SK-N-SH (cell line): ENCODE data around the gene RCOR1. TPM values are rescaled to one million over a fixed set of nuclear protein-coding genes. Genes with fewer than 3 reads are reported as not detected.

ENCODE experiments used
- CTCF ChIA-PET: fragments of 300-600, 350-600 bp; formaldehyde crosslinking; extraction: SDS; loops from one replicate; lab custom pipeline; 2021; lab: Yijun Ruan, JAX
- POLR2A ChIA-PET: fragments of 350-600 bp; sonication (Branson Sonifier 250); formaldehyde crosslinking; extraction: SDS; loops from one replicate; lab custom pipeline; 2020; ENCODE audit warnings: antibody characterized with exemption, inconsistent platforms; lab: Yijun Ruan, JAX
- DNase-seq: peaks from one replicate; pipeline ENCODE4 v3.0.0; 2012
- H2AFZ ChIP-seq: fragments of 200-600 bp; sonication (generic); 2 replicates; pipeline ENCODE4 v1.8.1; 2016; ENCODE audit warnings: antibody characterized with exemption, mild to moderate bottlenecking, low read depth
- H3F3A ChIP-seq: fragments of 200-600 bp; sonication (generic); replicated peaks from 2 replicates; pipeline ENCODE3; 2016; ENCODE audit warnings: antibody characterized with exemption, mild to moderate bottlenecking; ENCODE audit not compliant: insufficient read depth
- H3K27ac ChIP-seq, 2 experiments: fragments of 200-500 bp in 1 of 2; fragments of 200-600 bp in 1 of 2; sonication (Bioruptor generic) in 1 of 2; sonication (generic), shearing (Covaris generic) in 1 of 2; 2 replicates each; pipeline versions ENCODE4 v1.5.1 to v1.6.1; 2014 to 2016; ENCODE audit warnings: low read depth in 2 of 2, inconsistent platforms in 1 of 2, low read length in 1 of 2, mild to moderate bottlenecking in 1 of 2, mixed read lengths in 1 of 2
- H3K27me3 ChIP-seq: fragments of 200-600 bp; sonication (generic), shearing (Covaris generic); 2 replicates; pipeline ENCODE4 v1.6.1; 2016; ENCODE audit warnings: mixed run types; ENCODE audit not compliant: insufficient read depth
- H3K36me3 ChIP-seq, 2 experiments: fragments of 200-500 bp in 1 of 2; fragments of 200-600 bp in 1 of 2; sonication (Bioruptor generic) in 1 of 2; sonication (generic) in 1 of 2; replicated peaks in 1 of 2; 2 replicates each; pipeline versions ENCODE3 to v1.5.1; 2014 to 2016; ENCODE audit warnings: low read length in 1 of 2, mild to moderate bottlenecking in 1 of 2; ENCODE audit not compliant: insufficient read depth in 2 of 2, control insufficient read depth in 1 of 2
- H3K4me1 ChIP-seq, 2 experiments: fragments of 200-500 bp in 1 of 2; fragments of 200-600 bp in 1 of 2; sonication (Bioruptor generic) in 1 of 2; sonication (generic), shearing (Covaris generic) in 1 of 2; 2 replicates each; pipeline versions ENCODE4 v1.5.1 to v1.6.1; 2014 to 2016; ENCODE audit warnings: low read depth in 1 of 2, low read length in 1 of 2, mixed run types in 1 of 2; ENCODE audit not compliant: insufficient read depth in 2 of 2, control insufficient read depth in 1 of 2
- H3K4me2 ChIP-seq: fragments of 200-600 bp; sonication (generic), shearing (Covaris generic); 2 replicates; pipeline ENCODE4 v1.6.1; 2017; ENCODE audit warnings: mixed run types
- H3K4me3 ChIP-seq, 2 experiments: fragments of 200-500 bp in 1 of 2; fragments of 200-600 bp in 1 of 2; sonication (Bioruptor generic) in 1 of 2; sonication (generic), shearing (Covaris generic) in 1 of 2; 2 replicates each; pipeline versions ENCODE4 v1.5.1 to v1.8.1; 2014 to 2016; ENCODE audit warnings: low read depth in 2 of 2, inconsistent platforms in 1 of 2, low read length in 1 of 2, mild to moderate bottlenecking in 1 of 2, mixed read lengths in 1 of 2, moderate library complexity in 1 of 2
- H3K79me2 ChIP-seq: fragments of 200-600 bp; sonication (generic); 2 replicates; pipeline ENCODE4 v1.8.1; 2017; ENCODE audit warnings: mild to moderate bottlenecking; ENCODE audit not compliant: insufficient read depth
- H3K9ac ChIP-seq: fragments of 200-600 bp; sonication (generic); 2 replicates; pipeline ENCODE4 v1.6.1; 2017; ENCODE audit warnings: mixed run types
- H3K9me2 ChIP-seq: fragments of 200-600 bp; sonication (generic); 2 replicates; pipeline ENCODE4 v1.6.1; 2017; ENCODE audit warnings: mixed run types
- H3K9me3 ChIP-seq: fragments of 200-600 bp; sonication (generic); 2 replicates; pipeline ENCODE4 v1.6.1; 2017; ENCODE audit warnings: mixed run types, mild to moderate bottlenecking, moderate library complexity
- H4K20me1 ChIP-seq: fragments of 200-600 bp; sonication (generic); 2 replicates; pipeline ENCODE4 v1.6.1; 2017; ENCODE audit warnings: mild to moderate bottlenecking, mixed run types; ENCODE audit not compliant: insufficient read depth
- CHD2 ChIP-seq: fragments of 150-350 bp; IDR thresholded peaks from 2 replicates; pipeline ENCODE4 v1.6.1; 2018; ENCODE audit warnings: low read length; ENCODE audit not compliant: partially characterized antibody
- CTCF ChIP-seq: fragments of 200-600 bp; sonication (generic); IDR thresholded peaks from 2 replicates; pipeline ENCODE4 v1.6.1; 2017; ENCODE audit warnings: antibody characterized with exemption, mild to moderate bottlenecking, moderate library complexity
- EP300 ChIP-seq, 2 experiments: IDR thresholded peaks; 2 replicates each; pipeline versions ENCODE4 v1.4.0 to v1.6.1; 2012; ENCODE audit warnings: borderline replicate concordance in 1 of 2, low read depth in 1 of 2, low read length in 1 of 2
- FOSL2 ChIP-seq: IDR thresholded peaks from 2 replicates; pipeline ENCODE4 v1.4.0; 2012; ENCODE audit warnings: low read depth, mild to moderate bottlenecking, moderate library complexity, borderline replicate concordance
- FOXJ3 ChIP-seq: sonication (generic); formaldehyde crosslinking; IDR thresholded peaks from 2 replicates; pipeline ENCODE4 v1.5.1; 2020; ENCODE audit warnings: mild to moderate bottlenecking, missing genetic modification reagents
- FOXM1 ChIP-seq: IDR thresholded peaks from 2 replicates; pipeline ENCODE4 v1.4.0; 2012; ENCODE audit warnings: low read depth, mild to moderate bottlenecking
- GABPA ChIP-seq: IDR thresholded peaks from 2 replicates; pipeline ENCODE4 v1.4.0; 2012; ENCODE audit warnings: low read depth, mild to moderate bottlenecking
- GATA2 ChIP-seq: sonication (generic); formaldehyde crosslinking; IDR thresholded peaks from 2 replicates; pipeline ENCODE4 v1.5.0; 2020; ENCODE audit warnings: mild to moderate bottlenecking, missing genetic modification reagents
- JUND ChIP-seq: IDR thresholded peaks from 2 replicates; pipeline ENCODE4 v1.4.0; 2012
- MAX ChIP-seq: IDR thresholded peaks from 2 replicates; pipeline ENCODE4 v1.4.0; 2012; ENCODE audit warnings: low read depth
- MEF2A ChIP-seq: IDR thresholded peaks from 2 replicates; pipeline ENCODE4 v1.4.0; 2012; ENCODE audit warnings: low read depth, borderline replicate concordance
- MXI1 ChIP-seq: IDR thresholded peaks from 2 replicates; pipeline ENCODE4 v1.6.1; 2012; ENCODE audit warnings: mild to moderate bottlenecking, low read depth, low read length, improper control_type of control experiment
- NFIC ChIP-seq: IDR thresholded peaks from 2 replicates; pipeline ENCODE4 v1.4.0; 2012; ENCODE audit warnings: borderline replicate concordance
- NRF1 ChIP-seq: IDR thresholded peaks from 2 replicates; pipeline ENCODE4 v1.6.1; 2012; ENCODE audit warnings: low read depth, mild to moderate bottlenecking, low read length
- PBX3 ChIP-seq: IDR thresholded peaks from 2 replicates; pipeline ENCODE4; 2012
- POLR2AphosphoS5 ChIP-seq: IDR thresholded peaks from 2 replicates; pipeline ENCODE4 v1.6.1; 2012; ENCODE audit warnings: low read depth, low read length
- RAD21 ChIP-seq: IDR thresholded peaks from 2 replicates; pipeline ENCODE4 v1.6.1; 2012; ENCODE audit warnings: mild to moderate bottlenecking, low read length
- RFX5 ChIP-seq: IDR thresholded peaks from 2 replicates; pipeline ENCODE4 v1.6.1; 2012; ENCODE audit warnings: mild to moderate bottlenecking, improper control_type of control experiment, low read length
- RXRA ChIP-seq: IDR thresholded peaks from 2 replicates; pipeline ENCODE4 v1.4.0; 2012; ENCODE audit warnings: low read depth, mild to moderate bottlenecking, borderline replicate concordance
- SIN3A ChIP-seq: IDR thresholded peaks from 2 replicates; pipeline ENCODE4 v1.6.1; 2012; ENCODE audit warnings: low read depth, mild to moderate bottlenecking, low read length, moderate library complexity, borderline replicate concordance
- TCF12 ChIP-seq: IDR thresholded peaks from 2 replicates; pipeline ENCODE4 v1.4.0; 2012
- USF2 ChIP-seq: fragments of 150-350 bp; IDR thresholded peaks from 2 replicates; pipeline ENCODE4 v1.6.1; 2017; ENCODE audit warnings: antibody characterized with exemption, low read length, low read depth, borderline replicate concordance
- YY1 ChIP-seq: IDR thresholded peaks from 2 replicates; pipeline ENCODE4 v1.4.0; 2012; ENCODE audit warnings: low read depth, mild to moderate bottlenecking
- WGBS: methylation state at CpG from one replicate; pipeline ENCODE4 v1.1.6; 2017; ENCODE audit warnings: low lambda C conversion rate; 5-methylcytosine and 5-hydroxymethylcytosine counted together
- polyA plus RNA-seq, 3 experiments: library from polyadenylated mRNA; depleted of rRNA; stranded (reverse); fragments of >200 nt; gene quantifications; 2 replicates each; pipeline ENCODE4 v1.2.3, GENCODE V29; 2012

RCOR1 gene
- polyA plus RNA-seq, 1 of the 3 experiments (the other 2 are of a cell fraction), result 8.5 TPM

GRCh38 chr14:102768223-102769048 lies 176.0 kb downstream of the RCOR1 start:
- TF ChIP-seq GABPA, result no peak
- TF ChIP-seq JUND, result no peak
- no peak for TF ChIP-seq POLR2AphosphoS5
- TF ChIP-seq SIN3A, result no peak
- TF ChIP-seq MXI1, result no peak
- TF ChIP-seq GATA2, result no peak
- TF ChIP-seq FOXJ3 (CRISPR knock-in tag), result no peak
- TF ChIP-seq YY1, result no peak
- TF ChIP-seq TCF12, result no peak
- TF ChIP-seq USF2, result no peak
- TF ChIP-seq NRF1, result no peak
- TF ChIP-seq MEF2A, result no peak
- TF ChIP-seq CHD2, result no peak
- TF ChIP-seq MAX, result no peak
- TF ChIP-seq CTCF, result no peak
- Histone ChIP-seq H3K9me2 (no peaks in the 10 kb centered on the region), H3K9ac (no peak overlapping the region), H3K4me3 (no peak overlapping the region), H3K36me3 (no peaks in the 10 kb centered on the region), H3F3A (no peaks in the 10 kb centered on the region), H3K27ac (no peak overlapping the region), H3K27me3 (no peaks in the 10 kb centered on the region), H3K9me3 (no peaks in the 10 kb centered on the region), H2AFZ (no peak overlapping the region), H4K20me1 (no peaks in the 10 kb centered on the region), H3K79me2 (no peaks in the 10 kb centered on the region), H3K4me2 (no peak overlapping the region), H3K4me1 (no peaks in the 10 kb centered on the region)
- no peak for DNase-seq
- ChIA-PET CTCF (interaction anchor here (0.8 to 0.9 kb wide), 2 partner anchors 9 to 158 kb away, joined by 3 to 4 read pairs; no protein-coding TSS in a partner anchor), POLR2A (no interaction called here)
- WGBS, result 65% methylated on average over 17 of the region's 19 CpGs

- no peak for TF ChIP-seq FOSL2
- TF ChIP-seq MXI1, result no peak
- no peak for TF ChIP-seq EP300 (IDR thresholded peaks at IDR 0.05; ENCODE audit: borderline replicate concordance in 1 of 2, low read depth in 1 of 2, low read length in 1 of 2)
- no peak for TF ChIP-seq RAD21
- no peak for TF ChIP-seq FOXM1
- TF ChIP-seq RXRA, result no peak
- no peak for TF ChIP-seq RFX5
- TF ChIP-seq CTCF, result no peak
- TF ChIP-seq PBX3, result no peak
- no peak for TF ChIP-seq NFIC
- TF ChIP-seq YY1, result no peak
- no peak for TF ChIP-seq GATA2
- Histone ChIP-seq H3F3A (no peaks in the 10 kb centered on the region), H3K9me2 (no peaks in the 10 kb centered on the region), H3K9me3 (no peaks in the 10 kb centered on the region), H3K27me3 (no peaks in the 10 kb centered on the region), H3K36me3 (no peaks in the 10 kb centered on the region), H3K27ac (no peak overlapping the region), H3K4me1 (no peaks in the 10 kb centered on the region), H3K4me3 (no peak overlapping the region), H4K20me1 (no peaks in the 10 kb centered on the region), H3K79me2 (no peaks in the 10 kb centered on the region), H2AFZ (no peak overlapping the region), H3K9ac (no peak overlapping the region), H3K4me2 (no peak overlapping the region)
- POLR2A ChIA-PET, result no interaction called here
- WGBS, result 70% methylated on average over 3 of the region's 4 CpGs
- no peak for DNase-seq
- CTCF ChIA-PET, result interaction anchor here (0.8 to 0.9 kb wide), 2 partner anchors 9 to 158 kb away, joined by 3 to 4 read pairs; no protein-coding TSS in a partner anchor
Measured at GRCh38 chr14:102769049-102769327, 176.5 kb downstream of the RCOR1 start.
